GM12873 (cell line): ENCODE measurements around the gene EGFL7.

ENCODE experiments used
- TF ChIP-seq, protein P1 (sequence below): IDR thresholded peaks from 2 replicates; pipeline ENCODE4 v1.5.1; 2012; ENCODE audit warnings: low read depth, mild to moderate bottlenecking, moderate library complexity, low read length, control low read depth; ENCODE audit not compliant: insufficient read depth; ENCODE audit errors: missing control alignments

The EGFL7 gene

GRCh38 chr9:136711751-136712689 is 49.3 kb downstream of the EGFL7 start, which contains the start of gene DIPK1B:
TSS of gene DIPK1B (plus strand) at chr9:136712572. CDS start at chr9:136712666, 94 bp downstream.
- TF ChIP-seq, protein P1, sequence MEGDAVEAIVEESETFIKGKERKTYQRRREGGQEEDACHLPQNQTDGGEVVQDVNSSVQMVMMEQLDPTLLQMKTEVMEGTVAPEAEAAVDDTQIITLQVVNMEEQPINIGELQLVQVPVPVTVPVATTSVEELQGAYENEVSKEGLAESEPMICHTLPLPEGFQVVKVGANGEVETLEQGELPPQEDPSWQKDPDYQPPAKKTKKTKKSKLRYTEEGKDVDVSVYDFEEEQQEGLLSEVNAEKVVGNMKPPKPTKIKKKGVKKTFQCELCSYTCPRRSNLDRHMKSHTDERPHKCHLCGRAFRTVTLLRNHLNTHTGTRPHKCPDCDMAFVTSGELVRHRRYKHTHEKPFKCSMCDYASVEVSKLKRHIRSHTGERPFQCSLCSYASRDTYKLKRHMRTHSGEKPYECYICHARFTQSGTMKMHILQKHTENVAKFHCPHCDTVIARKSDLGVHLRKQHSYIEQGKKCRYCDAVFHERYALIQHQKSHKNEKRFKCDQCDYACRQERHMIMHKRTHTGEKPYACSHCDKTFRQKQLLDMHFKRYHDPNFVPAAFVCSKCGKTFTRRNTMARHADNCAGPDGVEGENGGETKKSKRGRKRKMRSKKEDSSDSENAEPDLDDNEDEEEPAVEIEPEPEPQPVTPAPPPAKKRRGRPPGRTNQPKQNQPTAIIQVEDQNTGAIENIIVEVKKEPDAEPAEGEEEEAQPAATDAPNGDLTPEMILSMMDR: no peak

GRCh38 chr9:136712690-136713544 is 50.2 kb downstream of the EGFL7 start:
- TF ChIP-seq, protein P1: no peak

GRCh38 chr9:136713550-136713949 is 50.8 kb downstream of the EGFL7 start:
- TF ChIP-seq, protein P1: no peak

DNA sequence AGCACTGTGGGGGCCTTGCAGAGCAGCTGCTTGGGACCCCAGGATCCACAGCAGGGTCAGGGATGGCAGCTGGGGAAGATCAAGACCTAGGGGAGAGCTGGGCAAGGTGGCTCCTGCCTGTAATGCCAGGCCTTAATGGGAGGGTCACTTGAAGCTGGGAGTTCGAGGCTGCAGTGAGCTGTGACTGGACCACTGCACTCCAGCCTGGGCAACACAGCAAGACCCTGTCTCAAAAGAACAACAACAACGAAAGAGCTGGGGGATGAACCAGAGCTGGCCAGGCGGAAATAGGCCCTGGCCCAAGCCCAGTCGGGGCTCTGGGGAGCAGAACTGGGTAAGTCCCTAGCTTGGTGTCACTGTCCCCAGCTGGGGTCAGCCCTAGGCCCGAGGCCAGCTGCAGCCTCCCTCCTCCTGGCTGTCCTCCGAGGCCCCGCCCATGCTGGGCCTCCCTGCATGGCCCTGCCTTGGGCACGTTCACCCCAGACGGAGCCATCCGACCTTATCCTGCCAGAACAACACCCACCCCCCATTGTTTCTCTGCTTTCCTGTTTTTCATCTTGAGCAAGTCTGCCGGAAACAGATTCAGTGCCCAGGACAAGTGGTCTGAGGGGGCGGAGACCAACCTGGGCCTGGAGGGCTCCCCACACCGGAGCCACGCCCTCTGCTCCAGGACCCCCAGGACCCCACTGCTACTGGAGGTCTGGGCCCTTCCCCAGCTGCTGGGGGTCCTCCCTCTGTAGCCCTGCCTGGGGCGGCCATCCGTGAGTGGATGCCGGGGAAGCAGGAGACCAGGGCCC is 51.6 kb downstream of the EGFL7 start:
- TF ChIP-seq, protein P1: no peak

DNA sequence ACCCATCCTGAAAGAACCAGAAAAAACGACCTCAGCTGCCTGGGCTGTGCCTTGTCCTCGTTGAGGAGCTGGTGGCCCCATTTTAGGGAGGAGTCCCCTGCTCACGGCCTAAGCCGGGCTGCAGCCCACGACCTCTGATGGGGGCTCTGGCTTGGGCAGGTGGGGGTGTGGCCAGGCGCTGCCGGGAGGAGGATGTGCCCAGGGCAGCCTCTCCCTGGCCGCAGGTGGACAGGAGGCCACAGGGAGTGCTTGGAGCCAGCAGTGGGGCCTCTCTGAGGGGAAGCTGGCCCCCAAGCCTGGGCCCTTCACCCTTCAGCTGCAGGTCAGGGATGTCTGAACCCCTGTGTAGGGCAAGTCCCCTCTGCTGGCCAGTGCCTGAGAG is 52.2 kb downstream of the EGFL7 start:
- TF ChIP-seq, protein P1: no peak

DNA sequence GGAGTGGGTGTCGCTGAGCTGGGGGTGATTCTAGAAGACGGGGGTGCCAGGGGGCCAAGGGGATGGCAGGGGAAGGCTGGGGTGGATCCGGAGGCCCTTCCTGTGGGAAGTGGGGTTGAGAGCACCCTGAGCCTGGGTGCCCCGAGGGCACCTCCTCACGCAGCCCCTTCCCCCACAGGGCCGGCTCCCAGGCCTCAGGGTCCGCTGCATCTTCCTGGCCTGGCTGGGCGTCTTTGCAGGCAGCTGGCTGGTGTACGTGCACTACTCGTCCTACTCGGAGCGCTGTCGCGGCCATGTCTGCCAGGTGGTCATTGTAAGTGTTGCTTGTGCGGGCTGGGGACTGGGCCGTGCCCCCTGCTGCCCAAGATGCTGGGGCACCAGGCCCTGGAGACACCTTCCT is 54.7 kb downstream of the EGFL7 start:
- TF ChIP-seq, protein P1: no peak
